IMR-90 (cell line): ENCODE measurements around the gene FADS2. TPM values are rescaled to one million over a fixed set of nuclear protein-coding genes. Genes with fewer than 3 reads are reported as not detected.

Experiments
- ATAC-seq: fragments of 200-7000 bp; cut with Tn5 transposase; 2 replicates; pipeline ENCODE4 v1.9.1; 2020; ENCODE audit warnings: low read depth, mild to moderate bottlenecking, moderate library complexity
- BruUV-seq: library from RNA; stranded (reverse); fragments of 400-500 nt; replicated peaks from 2 replicates; lab custom pipeline; 2021; lab: Mats Ljungman, UMichigan
- CTCF ChIA-PET: fragments of 300-600 bp; formaldehyde crosslinking; extraction: SDS; loops from one replicate; lab custom pipeline; 2021; ENCODE audit warnings: antibody characterized with exemption; lab: Yijun Ruan, JAX
- POLR2A ChIA-PET: fragments of 300-600 bp; sonication (Branson Sonifier 250); formaldehyde crosslinking; loops from one replicate; lab custom pipeline; 2022; ENCODE audit warnings: antibody characterized with exemption; ENCODE audit not compliant: unreplicated experiment; lab: Charles Lee
- DNase-seq: peaks from one replicate; pipeline ENCODE4 v3.0.0; 2013
- H2AFZ ChIP-seq: replicated peaks from 2 replicates; pipeline ENCODE3; 2013; ENCODE audit warnings: low read length, mild to moderate bottlenecking; ENCODE audit not compliant: poor library complexity
- H2AK5ac ChIP-seq: 2 replicates; pipeline ENCODE4 v1.6.1; 2013; ENCODE audit warnings: low read depth, low read length, inconsistent platforms
- H2AK9ac ChIP-seq: replicated peaks from 2 replicates; pipeline ENCODE3; 2013; ENCODE audit warnings: mild to moderate bottlenecking, low read depth, low read length, moderate library complexity; ENCODE audit not compliant: poor library complexity
- H2BK120ac ChIP-seq: 2 replicates; pipeline ENCODE4 v1.6.1; 2013; ENCODE audit warnings: low read depth, low read length, inconsistent platforms
- H2BK15ac ChIP-seq: 3 replicates; pipeline ENCODE4 v1.6.1; 2013; ENCODE audit warnings: low read depth, low read length, inconsistent platforms
- H2BK20ac ChIP-seq: 2 replicates; pipeline ENCODE4 v1.6.1; 2013; ENCODE audit warnings: low read depth, mild to moderate bottlenecking, inconsistent platforms, low read length, moderate library complexity
- H2BK5ac ChIP-seq: 2 replicates; pipeline ENCODE4 v1.6.1; 2013; ENCODE audit warnings: mild to moderate bottlenecking, low read depth, low read length, inconsistent platforms; ENCODE audit not compliant: poor library complexity, severe bottlenecking
- H3K14ac ChIP-seq: replicated peaks from 2 replicates; pipeline ENCODE4 v1.6.1; 2013; ENCODE audit warnings: low read depth, low read length, inconsistent platforms
- H3K18ac ChIP-seq: 2 replicates; pipeline ENCODE4 v1.6.1; 2013; ENCODE audit warnings: low read depth, low read length, control low read depth
- H3K23ac ChIP-seq: 2 replicates; pipeline ENCODE4 v1.6.1; 2013; ENCODE audit warnings: low read depth, low read length, inconsistent platforms
- H3K27ac ChIP-seq: 2 replicates; pipeline ENCODE4 v1.5.1; 2013; ENCODE audit warnings: mild to moderate bottlenecking, control low read depth, low read length; ENCODE audit not compliant: insufficient read depth
- H3K27me3 ChIP-seq: 2 replicates; pipeline ENCODE4 v1.6.1; 2013; ENCODE audit warnings: low read length; ENCODE audit not compliant: control insufficient read depth, insufficient read depth
- H3K36me3 ChIP-seq: 2 replicates; pipeline ENCODE4 v1.6.1; 2013; ENCODE audit warnings: low read length, mixed read lengths; ENCODE audit not compliant: control insufficient read depth, insufficient read depth
- H3K4ac ChIP-seq: 2 replicates; pipeline ENCODE4 v1.6.1; 2013; ENCODE audit warnings: low read depth, low read length, inconsistent platforms
- H3K4me1 ChIP-seq: 2 replicates; pipeline ENCODE4 v1.6.1; 2013; ENCODE audit warnings: low read length, mixed read lengths; ENCODE audit not compliant: control insufficient read depth, insufficient read depth
- H3K4me2 ChIP-seq: 2 replicates; pipeline ENCODE4 v1.6.1; 2013; ENCODE audit warnings: low read depth, mild to moderate bottlenecking, control low read depth, low read length, moderate library complexity
- H3K4me3 ChIP-seq: 2 replicates; pipeline ENCODE4 v1.5.1; 2013; ENCODE audit warnings: low read depth, mild to moderate bottlenecking, control low read depth, low read length, moderate library complexity; ENCODE audit not compliant: insufficient read depth
- H3K56ac ChIP-seq: 2 replicates; pipeline ENCODE4 v1.6.1; 2013; ENCODE audit warnings: low read length, inconsistent platforms; ENCODE audit not compliant: insufficient read depth; ENCODE audit errors: extremely low read depth
- H3K79me1 ChIP-seq, 2 experiments: 2 replicates each; pipeline ENCODE4 v1.6.1; 2013; ENCODE audit warnings: low read length in 2 of 2, inconsistent platforms in 1 of 2, low read depth in 1 of 2
- H3K9ac ChIP-seq: 2 replicates; pipeline ENCODE4 v1.6.1; 2013; ENCODE audit warnings: low read depth, low read length, control low read depth
- H3K9me1 ChIP-seq: 2 replicates; pipeline ENCODE4 v1.6.1; 2013; ENCODE audit warnings: low read length, inconsistent platforms; ENCODE audit not compliant: insufficient read depth
- H3K9me3 ChIP-seq: 2 replicates; pipeline ENCODE4 v1.6.1; 2013; ENCODE audit warnings: low read length; ENCODE audit not compliant: control insufficient read depth, insufficient read depth
- H4K20me1 ChIP-seq: 2 replicates; pipeline ENCODE4 v1.6.1; 2013; ENCODE audit warnings: low read length, inconsistent platforms; ENCODE audit not compliant: insufficient read depth
- H4K5ac ChIP-seq: 2 replicates; pipeline ENCODE4 v1.6.1; 2013; ENCODE audit warnings: mild to moderate bottlenecking, low read depth, low read length, control low read depth
- H4K8ac ChIP-seq, 2 experiments: 2 replicates each; pipeline ENCODE4 v1.6.1; 2013; ENCODE audit warnings: low read depth in 2 of 2, low read length in 2 of 2, control low read depth in 1 of 2, inconsistent platforms in 1 of 2
- H4K91ac ChIP-seq: 2 replicates; pipeline ENCODE4 v1.6.1; 2013; ENCODE audit warnings: low read depth, low read length, inconsistent platforms; ENCODE audit not compliant: insufficient read depth
- BHLHE40 ChIP-seq: fragments of 150-350 bp; IDR thresholded peaks from 2 replicates; pipeline ENCODE4 v1.6.1; 2016; ENCODE audit warnings: mild to moderate bottlenecking, low read depth, low read length
- CEBPB ChIP-seq: IDR thresholded peaks from 2 replicates; pipeline ENCODE4 v1.6.1; 2012; ENCODE audit warnings: low read depth, low read length, improper control_type of control experiment
- CHD1 ChIP-seq: IDR thresholded peaks from 2 replicates; pipeline ENCODE4 v1.6.1; 2012; ENCODE audit warnings: low read depth, low read length, improper control_type of control experiment
- FOS ChIP-seq: fragments of 150-350 bp; IDR thresholded peaks from 2 replicates; pipeline ENCODE4 v1.6.1; 2016; ENCODE audit warnings: low read depth, low read length
- MAZ ChIP-seq: IDR thresholded peaks from 2 replicates; pipeline ENCODE4 v1.6.1; 2012; ENCODE audit warnings: low read depth, mild to moderate bottlenecking, low read length, improper control_type of control experiment, moderate library complexity, borderline replicate concordance
- MXI1 ChIP-seq: IDR thresholded peaks from 2 replicates; pipeline ENCODE4 v1.6.1; 2012; ENCODE audit warnings: low read depth, mild to moderate bottlenecking, low read length, moderate library complexity, borderline replicate concordance
- NFE2L2 ChIP-seq: fragments of 150-350 bp; IDR thresholded peaks from 2 replicates; pipeline ENCODE4 v1.6.1; 2016; ENCODE audit warnings: low read depth, mild to moderate bottlenecking, low read length
- POLR2A ChIP-seq: IDR thresholded peaks from 2 replicates; pipeline ENCODE4 v1.6.1; 2012; ENCODE audit warnings: mild to moderate bottlenecking, low read depth, low read length
- RCOR1 ChIP-seq: IDR thresholded peaks from 2 replicates; pipeline ENCODE4 v1.6.1; 2012; ENCODE audit warnings: mild to moderate bottlenecking, low read length, improper control_type of control experiment; ENCODE audit not compliant: insufficient replicate concordance
- SMC3 ChIP-seq: fragments of 150-350 bp; IDR thresholded peaks from 2 replicates; pipeline ENCODE4 v1.6.1; 2016; ENCODE audit warnings: low read depth, mild to moderate bottlenecking, antibody characterized with exemption, low read length, moderate library complexity
- WGBS, 2 experiments: methylation state at CpG; one replicate each; pipeline versions ENCODE4 v1.1.5 to v1.1.7; 2013; ENCODE audit warnings: missing lambda C conversion rate in 2 of 2; ENCODE audit not compliant: insufficient read length in 1 of 2; ENCODE audit errors: extremely low coverage in 2 of 2; 5-methylcytosine and 5-hydroxymethylcytosine counted together
- dilution Hi-C: fragments of 300-500 bp; cut with HindIII; formaldehyde crosslinking; loops from one replicate; pipeline ENCODE4 v1.14.3; 2018; ENCODE audit warnings: low sequenced_read_pairs; ENCODE audit not compliant: unreplicated experiment
- in situ Hi-C: fragments of 300-500 bp; cut with MboI; formaldehyde crosslinking; loops from 3 replicates; pipeline ENCODE4 v1.14.3; 2019; ENCODE audit warnings: low sequenced_read_pairs, inconsistent platforms, mixed read lengths
- intact Hi-C: fragments of 100-400 bp; cut with micrococcal nuclease; formaldehyde crosslinking; loops from 2 replicates; pipeline ENCODE4 v1.10.0; 2022
- polyA plus RNA-seq, 3 experiments: library from polyadenylated mRNA; depleted of rRNA; stranded (reverse); fragments of >200 nt; gene quantifications; 2 replicates each; pipeline ENCODE4 v1.2.3, GENCODE V29; 2012; ENCODE audit warnings: low replicate concordance in 1 of 3
- total RNA-seq: library from RNA; depleted of rRNA; stranded (reverse); fragments of >200 nt; gene quantifications from 2 replicates; pipeline ENCODE4 v1.2.3, GENCODE V29; 2012
- TF ChIP-seq, protein P1 (sequence below): fragments of 150-350 bp; IDR thresholded peaks from 2 replicates; pipeline ENCODE4 v1.6.1; 2017; ENCODE audit warnings: mild to moderate bottlenecking, antibody characterized with exemption, low read length, low read depth
- TF ChIP-seq, protein P2 (sequence below): fragments of 150-350 bp; IDR thresholded peaks from 2 replicates; pipeline ENCODE4 v1.6.1; 2016; ENCODE audit warnings: low read depth, mild to moderate bottlenecking, low read length, moderate library complexity, borderline replicate concordance

FADS2 gene
- total and polyA plus RNA-seq, 2 of the 4 experiments (the other 2 are of a cell fraction): 33.3 to 88.4 TPM

DNA sequence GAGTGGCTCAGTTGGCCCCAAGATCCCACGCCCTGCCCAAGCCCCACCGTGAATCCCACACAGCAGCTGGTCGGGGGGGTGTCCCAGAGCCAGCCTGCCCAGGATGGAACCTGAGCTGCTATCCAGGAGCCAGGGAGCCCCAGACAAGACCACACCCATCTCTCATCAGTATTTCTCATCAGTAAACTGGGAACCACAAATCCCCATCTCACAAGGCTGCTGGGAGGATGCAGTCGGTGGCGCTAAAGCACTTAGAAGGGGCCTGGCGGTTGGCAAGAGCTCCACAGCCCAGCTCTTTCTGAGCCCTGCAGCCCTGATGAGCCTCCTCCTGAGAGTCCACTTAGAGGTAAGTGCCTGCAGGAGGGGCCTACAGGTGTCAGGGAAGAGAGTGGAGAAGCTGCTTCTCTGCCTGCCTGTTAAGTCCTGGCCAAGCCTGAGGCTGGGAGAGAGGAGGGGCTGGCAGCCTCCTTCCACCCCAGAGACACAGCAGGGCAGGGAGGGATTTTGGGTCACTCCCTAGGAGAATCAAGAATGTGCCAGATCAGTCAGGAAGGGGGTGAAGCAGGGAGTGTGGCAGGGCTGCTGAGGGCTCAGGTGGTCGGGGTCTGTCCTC, 57.2 kb downstream of the FADS2 start:
- dilution Hi-C loops (no loop called here), in situ Hi-C loops (no loop called here), intact Hi-C loops (no loop called here)
- Histone ChIP-seq H2BK20ac (no peak overlapping the region), H4K20me1 (peaks cover 22% of the 10 kb centered on the region; the same call in 1 of the 2 replicates), H4K8ac (no peak overlapping the region), H3K36me3 (no peaks in the 10 kb centered on the region; the same call in 1 of the 2 replicates), H3K4me2 (no peak overlapping the region), H3K56ac (no peak overlapping the region), H2BK120ac (no peak overlapping the region), H2AK9ac (no peak overlapping the region), H2AFZ (no peak overlapping the region), H3K9me1 (peaks cover 23% of the 10 kb centered on the region), H4K91ac (no peak overlapping the region), H3K23ac (no peak overlapping the region), H3K4me3 (no peak overlapping the region), H3K27ac (no peak overlapping the region), H3K27me3 (no peaks in the 10 kb centered on the region), H2BK5ac (no peak overlapping the region), H3K9me3 (peaks cover 3% of the 10 kb centered on the region; the same call in 1 of the 2 replicates), H3K14ac (no peak overlapping the region), H2AK5ac (0 out of 2 replicates have a peak overlapping the region, but pooled peaks have one; percentile 25), H3K4me1 (peaks cover 20% of the 10 kb centered on the region), H3K79me1 (peaks cover 32 to 89% of the 10 kb centered on the region in 2 experiments), H4K5ac (no peak overlapping the region), H3K9ac (no peak overlapping the region), H2BK15ac (no peak overlapping the region; the same call in 2 of the 3 replicates), H3K18ac (no peak overlapping the region), H3K4ac (no peak overlapping the region)
- CTCF ChIA-PET: interaction anchor here (0.6 kb wide), 1 partner anchor 14 kb away, joined by 3 read pairs; no protein-coding TSS in a partner anchor
- WGBS, 2 experiments: no CpG with 5 or more reads among the region's 7 CpGs
- DNase-seq: no peak
- ATAC-seq: no peak
- POLR2A ChIA-PET: interaction anchor here (1.1 kb wide), 1 partner anchor 64 kb away, joined by 4 read pairs; no protein-coding TSS in a partner anchor
- no TSS peak for BruUV-seq
- TF ChIP-seq MXI1: no peak
- TF ChIP-seq, protein P1, sequence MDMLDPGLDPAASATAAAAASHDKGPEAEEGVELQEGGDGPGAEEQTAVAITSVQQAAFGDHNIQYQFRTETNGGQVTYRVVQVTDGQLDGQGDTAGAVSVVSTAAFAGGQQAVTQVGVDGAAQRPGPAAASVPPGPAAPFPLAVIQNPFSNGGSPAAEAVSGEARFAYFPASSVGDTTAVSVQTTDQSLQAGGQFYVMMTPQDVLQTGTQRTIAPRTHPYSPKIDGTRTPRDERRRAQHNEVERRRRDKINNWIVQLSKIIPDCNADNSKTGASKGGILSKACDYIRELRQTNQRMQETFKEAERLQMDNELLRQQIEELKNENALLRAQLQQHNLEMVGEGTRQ: no peak
- TF ChIP-seq, protein P2, sequence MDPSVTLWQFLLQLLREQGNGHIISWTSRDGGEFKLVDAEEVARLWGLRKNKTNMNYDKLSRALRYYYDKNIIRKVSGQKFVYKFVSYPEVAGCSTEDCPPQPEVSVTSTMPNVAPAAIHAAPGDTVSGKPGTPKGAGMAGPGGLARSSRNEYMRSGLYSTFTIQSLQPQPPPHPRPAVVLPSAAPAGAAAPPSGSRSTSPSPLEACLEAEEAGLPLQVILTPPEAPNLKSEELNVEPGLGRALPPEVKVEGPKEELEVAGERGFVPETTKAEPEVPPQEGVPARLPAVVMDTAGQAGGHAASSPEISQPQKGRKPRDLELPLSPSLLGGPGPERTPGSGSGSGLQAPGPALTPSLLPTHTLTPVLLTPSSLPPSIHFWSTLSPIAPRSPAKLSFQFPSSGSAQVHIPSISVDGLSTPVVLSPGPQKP: no peak
- no peak for TF ChIP-seq RCOR1
- TF ChIP-seq MAZ: no peak
- TF ChIP-seq NFE2L2: no peak
- no peak for TF ChIP-seq SMC3
- TF ChIP-seq BHLHE40: no peak
- TF ChIP-seq POLR2A: no peak
- TF ChIP-seq CHD1: no peak
- TF ChIP-seq FOS: no peak
- no peak for TF ChIP-seq CEBPB
